HG03135 (cell line): ENCODE measurements around the gene CPA5.
"Not testable (repeated sequence)": the region's sequence is repeated elsewhere in the genome, so short reads cannot be mapped to it uniquely, and the experiment has no call there.

Experiments
- ATAC-seq: cut with Tn5 transposase; IDR thresholded peaks from one replicate; pipeline ENCODE4 v1.9.1; 2021; ENCODE audit warnings: mild to moderate bottlenecking, moderate library complexity; ENCODE audit not compliant: unreplicated experiment

The CPA5 gene, protein sequence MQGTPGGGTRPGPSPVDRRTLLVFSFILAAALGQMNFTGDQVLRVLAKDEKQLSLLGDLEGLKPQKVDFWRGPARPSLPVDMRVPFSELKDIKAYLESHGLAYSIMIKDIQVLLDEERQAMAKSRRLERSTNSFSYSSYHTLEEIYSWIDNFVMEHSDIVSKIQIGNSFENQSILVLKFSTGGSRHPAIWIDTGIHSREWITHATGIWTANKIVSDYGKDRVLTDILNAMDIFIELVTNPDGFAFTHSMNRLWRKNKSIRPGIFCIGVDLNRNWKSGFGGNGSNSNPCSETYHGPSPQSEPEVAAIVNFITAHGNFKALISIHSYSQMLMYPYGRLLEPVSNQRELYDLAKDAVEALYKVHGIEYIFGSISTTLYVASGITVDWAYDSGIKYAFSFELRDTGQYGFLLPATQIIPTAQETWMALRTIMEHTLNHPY

DNA sequence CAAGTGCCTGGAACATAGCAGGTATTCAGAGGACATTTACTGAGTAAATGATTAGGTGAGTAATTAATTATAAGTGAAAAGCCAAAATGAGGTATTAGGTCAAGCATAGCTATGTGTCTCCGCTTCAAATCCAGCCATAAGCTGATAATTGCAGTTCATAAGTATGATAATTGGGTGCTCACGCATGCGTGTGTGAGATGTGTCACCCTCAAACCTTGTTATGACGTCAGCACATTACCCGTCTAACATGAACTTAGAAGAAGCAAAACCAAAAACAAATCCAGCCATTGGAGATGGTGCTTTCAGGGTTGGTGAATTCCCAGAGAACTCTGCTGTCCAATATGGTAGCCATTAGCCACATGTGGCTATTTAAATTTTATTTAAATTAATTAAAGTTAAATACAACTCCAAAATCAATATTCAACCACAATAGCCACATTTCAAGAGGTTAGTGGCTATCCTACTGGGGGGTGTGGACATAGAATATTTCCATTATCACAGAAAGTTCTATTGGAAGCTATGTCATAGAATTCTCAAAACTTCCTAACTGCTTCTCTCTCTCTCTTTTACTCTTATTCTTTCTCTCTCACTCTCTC, at the start of gene CPA5:
Gene CPA5, plus strand, starts transcription at position 546 of the 596 bp plus-strand sequence. CDS start 1,670 bp downstream, outside the sequence.
- no peak for ATAC-seq

DNA sequence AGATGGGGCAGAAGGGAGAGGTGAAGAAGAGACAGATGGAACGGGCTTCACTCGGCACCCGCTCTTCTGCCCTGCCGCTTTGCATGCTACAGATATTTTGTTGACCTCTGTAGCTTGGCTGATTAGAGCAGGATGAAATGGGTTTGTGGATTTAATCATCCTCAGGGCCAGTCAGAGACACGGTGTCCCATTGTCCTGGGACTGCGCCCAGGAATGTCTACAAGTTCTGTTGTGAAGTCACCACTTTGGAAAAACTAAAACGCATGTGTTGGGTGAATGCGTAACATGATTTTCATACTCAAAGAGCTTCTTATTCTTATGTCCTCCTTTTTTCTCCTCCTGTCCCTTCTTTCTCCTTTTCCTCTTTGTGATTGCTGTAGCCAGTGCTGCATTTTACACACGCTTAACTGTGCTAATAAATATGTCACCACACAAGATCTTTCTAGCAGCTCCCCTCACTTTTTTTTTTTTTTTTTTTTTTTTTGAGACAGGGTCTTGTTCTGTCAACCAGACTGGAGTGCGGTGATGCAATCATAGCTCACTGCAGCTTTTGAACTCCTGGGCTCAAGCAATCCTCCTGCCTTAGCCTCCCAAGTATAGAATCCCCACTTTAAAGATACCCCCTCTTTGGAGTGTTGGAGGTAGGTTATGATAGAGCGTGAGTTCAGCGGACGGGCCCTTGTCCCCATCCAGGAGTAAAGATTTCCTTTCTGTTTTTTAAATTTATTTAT, 48.2 kb upstream of the CPA5 start:
- ATAC-seq: no peak

- ATAC-seq: no peak
Measured at GRCh38 chr7:130297628-130298543, 46.7 kb upstream of the CPA5 start.

GRCh38 chr7:130298544-130299326, 45.9 kb upstream of the CPA5 start:
- no peak for ATAC-seq

DNA sequence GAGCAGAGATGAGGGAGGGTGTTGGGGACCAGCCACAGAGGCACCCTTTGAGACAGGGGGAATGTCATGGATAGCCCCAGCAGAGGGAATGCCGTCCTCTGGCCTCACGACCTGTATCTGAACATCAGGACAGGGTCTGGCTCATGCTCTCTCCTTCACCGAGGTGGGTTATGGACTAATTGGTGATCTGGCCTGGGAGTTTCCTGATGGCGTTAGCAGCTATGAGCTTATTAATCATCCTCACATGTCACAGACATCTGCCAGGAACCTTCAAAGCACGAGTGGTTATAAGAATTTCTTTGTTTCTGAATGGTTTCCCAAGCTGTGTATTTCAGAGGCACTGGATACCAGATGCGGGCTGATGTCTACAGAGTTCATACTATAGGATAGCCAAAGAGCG, 44.8 kb upstream of the CPA5 start:
- no peak for ATAC-seq

- ATAC-seq: no peak
Measured at GRCh38 chr7:130301501-130302020, 43.1 kb upstream of the CPA5 start.

GRCh38 chr7:130302649-130303048, 42.0 kb upstream of the CPA5 start:
- ATAC-seq: no peak

- no peak for ATAC-seq
Measured at GRCh38 chr7:130303127-130303526, 41.5 kb upstream of the CPA5 start.

- no peak for ATAC-seq
Measured at GRCh38 chr7:130303551-130303950, 41.1 kb upstream of the CPA5 start.

DNA sequence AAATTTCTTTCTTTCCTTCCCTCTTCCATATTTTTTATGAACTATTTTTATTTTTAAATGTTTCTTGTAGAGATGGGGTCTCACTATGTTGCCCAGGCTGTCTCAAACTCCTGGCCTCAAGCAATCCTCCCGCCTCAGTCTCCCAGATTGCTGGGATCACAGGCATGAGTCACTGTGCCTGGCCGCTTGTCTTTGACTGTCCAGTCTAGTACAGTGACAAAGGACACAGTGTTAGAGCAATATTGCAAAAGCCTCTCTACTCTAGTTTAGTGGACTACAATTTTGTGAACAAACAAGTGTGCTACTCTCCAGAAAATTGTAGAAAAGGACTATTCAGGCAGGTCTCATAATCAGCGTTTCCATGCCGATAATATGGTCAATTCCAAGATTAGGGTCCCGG, 40.6 kb upstream of the CPA5 start:
- no peak for ATAC-seq

GRCh38 chr7:130304878-130305277, 39.7 kb upstream of the CPA5 start:
- no peak for ATAC-seq

- ATAC-seq: no peak
Measured at GRCh38 chr7:130305433-130306042, 39.1 kb upstream of the CPA5 start.

DNA sequence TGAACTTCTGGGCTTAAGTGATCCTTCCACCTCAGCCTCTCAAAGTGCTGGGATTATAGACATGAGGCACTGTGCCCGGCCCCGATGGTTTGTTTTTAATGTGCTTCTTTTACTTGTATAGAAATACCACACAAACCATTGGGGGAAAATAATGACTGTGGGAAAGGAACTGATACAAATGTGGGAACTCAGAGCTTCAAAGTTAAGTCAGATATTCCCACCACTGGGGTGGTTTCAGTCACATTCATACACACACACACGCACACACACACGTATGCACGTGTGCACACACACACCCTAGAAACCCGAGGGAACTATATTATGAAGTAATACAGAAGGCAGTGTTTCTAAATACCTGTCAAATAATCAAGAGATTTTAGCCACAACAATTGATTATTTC, 34.6 kb upstream of the CPA5 start:
- ATAC-seq: no peak

DNA sequence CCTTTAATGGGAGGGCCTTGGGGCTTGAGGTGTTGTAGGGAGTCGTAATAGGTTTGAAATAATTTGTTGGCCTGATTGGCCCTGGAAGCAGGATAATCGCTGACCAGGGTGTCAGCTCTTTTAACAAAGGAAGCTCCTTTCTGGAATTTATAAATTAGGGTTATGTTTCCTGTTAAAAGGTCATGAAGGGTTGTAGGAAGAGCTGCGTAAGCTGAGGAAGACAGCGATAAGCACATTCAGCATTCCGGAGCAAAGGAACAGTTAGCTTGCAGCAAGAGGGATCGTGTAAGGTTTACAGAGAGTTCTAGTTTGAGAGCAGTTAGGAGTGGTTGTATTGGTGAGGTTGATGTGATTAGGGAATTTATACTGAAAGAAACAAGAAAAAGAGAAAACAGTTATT, 30.3 kb upstream of the CPA5 start:
- ATAC-seq: no peak

GRCh38 chr7:130319541-130319940, 25.1 kb upstream of the CPA5 start:
- no peak for ATAC-seq

DNA sequence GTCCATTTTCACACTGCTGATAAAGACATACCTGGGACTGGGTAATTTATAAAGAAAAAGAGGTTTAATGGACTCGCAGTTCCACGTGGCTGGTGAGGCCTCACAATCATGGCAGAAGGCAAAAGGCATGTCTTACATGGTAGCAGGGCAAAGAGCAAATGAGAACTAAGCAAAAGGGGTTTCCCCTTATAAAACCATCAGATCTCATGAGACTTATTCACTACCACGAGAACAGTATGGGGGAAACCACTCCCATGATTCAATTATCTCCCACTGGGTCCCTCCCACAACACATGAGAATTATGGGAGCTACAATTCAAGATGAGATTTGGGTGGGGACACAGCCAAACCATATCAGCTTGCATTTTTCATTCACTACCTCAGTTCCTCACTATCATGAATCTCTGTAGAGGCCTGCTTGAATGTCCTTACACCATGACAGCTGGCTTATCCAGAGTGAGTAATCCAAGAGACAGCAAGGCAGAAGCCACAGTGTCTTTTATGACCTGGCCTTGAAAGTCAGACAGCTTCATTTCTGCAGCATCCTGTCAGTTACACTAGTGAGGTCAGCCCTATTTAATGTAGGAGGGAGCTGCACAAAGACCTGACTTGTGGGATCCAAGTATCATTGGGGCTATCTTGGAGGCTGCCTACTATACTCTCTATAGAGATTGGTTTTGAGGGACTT, 22.9 kb upstream of the CPA5 start:
- ATAC-seq: not testable (repeated sequence)

GRCh38 chr7:130322615-130323014, 22.0 kb upstream of the CPA5 start:
- no peak for ATAC-seq

DNA sequence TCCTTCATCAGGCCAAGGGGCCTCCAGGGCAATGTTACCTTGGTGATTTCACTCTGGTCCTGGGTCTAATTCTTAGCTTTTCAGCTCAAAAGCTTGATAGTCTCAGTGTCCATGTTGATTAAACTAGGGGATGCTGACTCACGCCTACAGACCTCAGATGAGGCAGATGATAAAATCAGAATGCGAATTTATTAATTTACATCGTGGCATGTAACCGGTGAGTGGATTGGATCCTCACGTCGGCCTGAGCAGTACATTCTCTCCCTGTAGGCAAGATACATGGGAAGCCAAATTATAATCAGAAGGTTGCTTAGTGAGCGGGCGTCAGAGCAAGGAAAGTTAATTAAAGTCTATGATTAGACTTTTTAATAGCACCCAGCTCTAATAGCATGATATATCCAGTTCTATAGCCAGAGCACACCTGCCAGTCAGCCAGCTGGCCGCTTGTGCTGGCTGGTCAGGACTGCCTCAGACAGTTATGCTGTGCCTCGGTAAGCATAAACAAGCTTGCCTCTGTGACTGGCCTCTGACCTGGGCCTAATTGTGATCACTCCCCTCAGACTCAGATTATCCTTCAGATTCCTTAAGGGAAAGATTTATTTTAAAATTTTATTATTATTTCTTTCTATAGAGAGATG, 20.2 kb upstream of the CPA5 start:
- no peak for ATAC-seq
